HG02759 (cell line): ENCODE results near the gene POLE.
"Not testable (repeated sequence)": the region's sequence is repeated elsewhere in the genome, so short reads cannot be mapped to it uniquely, and the experiment has no call there.

Source experiments
- ATAC-seq: cut with Tn5 transposase; IDR thresholded peaks from one replicate; pipeline ENCODE4 v1.9.1; 2021; ENCODE audit warnings: mild to moderate bottlenecking, moderate library complexity; ENCODE audit not compliant: unreplicated experiment

Gene POLE

DNA sequence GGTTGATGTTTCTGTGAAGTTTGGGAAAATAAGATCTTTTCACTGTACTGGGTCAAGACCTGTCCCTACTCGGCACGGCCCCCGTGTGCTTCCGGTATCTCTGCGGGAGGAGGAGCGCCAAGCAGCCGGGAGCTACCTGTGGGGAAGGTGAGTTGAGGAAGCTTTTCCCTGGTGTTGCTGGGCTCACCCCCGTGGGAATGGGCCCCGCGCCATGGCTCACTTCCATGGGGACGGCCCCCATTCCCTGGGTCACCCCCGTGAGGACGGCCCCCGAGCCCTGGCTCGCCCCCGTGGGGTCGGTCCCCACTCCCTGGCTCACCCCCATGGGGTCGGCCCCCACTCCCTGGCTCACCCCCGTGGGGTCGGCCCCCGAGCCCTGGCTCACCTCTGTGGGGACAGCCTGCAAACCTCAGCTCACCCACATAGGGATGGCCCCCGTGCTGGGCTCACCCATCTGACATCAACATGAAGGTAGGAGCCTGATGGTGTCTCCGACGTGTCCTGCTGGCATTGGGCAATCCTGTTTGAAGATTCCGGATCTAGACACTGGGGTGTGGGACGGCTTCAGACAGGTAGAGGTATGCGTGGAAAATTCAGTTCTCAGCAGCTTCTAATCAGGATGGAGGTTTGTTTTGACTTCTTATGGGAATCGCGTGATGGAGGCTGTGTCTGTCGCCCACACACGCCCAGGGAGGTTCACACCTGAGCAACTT lies 85.8 kb downstream of the POLE start:
- no peak for ATAC-seq

DNA sequence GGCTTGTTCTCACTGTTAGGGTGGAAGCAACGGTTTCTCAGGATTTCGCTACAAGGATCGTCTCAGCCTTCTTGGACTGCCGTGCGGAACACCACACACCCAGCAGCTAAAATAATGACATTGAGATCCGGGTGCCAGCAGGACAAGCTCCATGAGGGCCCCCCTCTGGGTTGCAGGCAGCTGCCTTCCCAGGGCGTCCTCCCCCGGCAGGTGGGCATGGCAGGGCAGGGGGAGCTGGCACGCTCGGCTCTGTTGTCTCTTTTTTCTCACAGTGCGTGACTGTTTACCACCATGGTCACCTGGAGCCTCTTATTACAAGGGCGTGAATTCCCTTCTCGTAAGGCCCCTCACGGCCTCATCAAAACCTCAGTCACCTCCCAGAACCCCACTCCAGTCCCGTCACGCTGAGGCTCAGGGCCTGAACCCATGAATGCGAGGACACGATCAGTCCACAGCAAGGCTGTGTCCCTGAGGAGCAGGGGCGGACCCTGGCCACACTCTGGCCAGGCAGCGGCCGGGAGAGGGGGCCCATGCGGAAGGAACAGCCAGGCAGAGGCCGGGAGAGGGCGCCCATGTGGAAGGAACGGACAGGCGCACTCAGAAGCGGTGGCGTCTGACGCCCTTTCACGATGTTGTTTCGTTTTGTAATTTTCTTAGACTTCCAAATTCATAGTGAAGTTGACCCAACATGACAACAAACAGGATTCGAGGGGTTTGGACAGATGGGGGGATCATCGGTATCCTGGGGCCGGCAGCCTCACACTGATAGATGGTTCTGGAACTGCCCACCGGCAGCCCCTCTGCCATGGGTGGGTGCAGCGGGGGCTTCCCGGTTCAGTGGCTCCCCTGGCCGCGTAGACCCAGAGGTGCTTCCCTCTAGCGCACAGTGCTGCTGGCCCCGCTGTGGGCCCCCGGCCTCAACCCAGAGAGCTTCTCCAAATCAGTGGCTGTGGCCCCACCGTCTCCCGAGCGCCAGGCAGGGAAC lies 86.8 kb downstream of the POLE start:
- no peak for ATAC-seq

GRCh38 chr12:132599502-132599901 lies 87.6 kb downstream of the POLE start:
- not testable (repeated sequence) for ATAC-seq

GRCh38 chr12:132597333-132598316 lies 89.5 kb downstream of the POLE start:
- no peak for ATAC-seq

GRCh38 chr12:132596016-132596415 lies 91.1 kb downstream of the POLE start:
- ATAC-seq, result no peak

GRCh38 chr12:132595183-132595582 lies 92.0 kb downstream of the POLE start:
- no peak for ATAC-seq

DNA sequence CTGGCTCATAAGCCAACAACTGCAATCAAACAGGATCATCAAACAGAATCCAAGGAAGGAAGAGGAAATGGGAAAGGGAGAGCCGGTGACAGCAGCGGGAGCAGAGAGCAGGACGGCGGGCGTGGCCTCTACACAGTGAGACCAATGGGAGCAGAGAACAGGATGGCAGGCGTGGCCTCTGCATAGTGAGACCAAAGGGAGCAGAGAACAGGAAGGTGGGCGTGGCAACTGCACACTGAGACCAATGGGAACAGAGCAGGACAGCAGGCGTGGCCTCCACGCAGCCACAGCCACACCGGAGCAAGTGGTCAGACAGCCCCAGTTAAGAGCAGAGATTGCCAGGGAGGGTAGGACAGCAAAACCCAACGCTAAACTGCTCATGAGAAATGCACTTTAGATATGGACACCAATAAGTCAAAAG lies 93.2 kb downstream of the POLE start:
- peak; percentile 84 for ATAC-seq

- ATAC-seq, result no peak
Observed at GRCh38 chr12:132593521-132593920, 93.6 kb downstream of the POLE start.

DNA sequence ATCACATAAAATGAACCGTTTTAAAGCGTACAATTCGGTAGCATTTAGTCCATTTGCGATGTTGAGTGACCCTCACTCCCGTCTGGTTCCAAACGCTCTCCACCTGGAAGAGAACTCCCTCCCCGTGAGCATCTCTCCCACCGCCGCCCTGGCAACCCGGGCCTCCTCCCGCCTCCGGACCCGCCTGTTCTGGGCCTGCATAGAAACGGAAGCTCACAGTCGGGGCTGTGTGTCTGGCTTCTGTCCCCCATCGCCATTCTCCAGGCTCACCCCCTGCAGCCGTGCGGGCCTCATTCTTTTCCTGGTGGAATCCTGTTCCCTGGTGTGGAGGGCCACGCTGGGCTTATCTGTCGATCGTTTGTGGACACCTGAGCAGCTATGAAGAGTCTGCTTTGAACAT lies 94.1 kb downstream of the POLE start:
- no peak for ATAC-seq

GRCh38 chr12:132592282-132592970 lies 94.7 kb downstream of the POLE start:
- ATAC-seq, result no peak

DNA sequence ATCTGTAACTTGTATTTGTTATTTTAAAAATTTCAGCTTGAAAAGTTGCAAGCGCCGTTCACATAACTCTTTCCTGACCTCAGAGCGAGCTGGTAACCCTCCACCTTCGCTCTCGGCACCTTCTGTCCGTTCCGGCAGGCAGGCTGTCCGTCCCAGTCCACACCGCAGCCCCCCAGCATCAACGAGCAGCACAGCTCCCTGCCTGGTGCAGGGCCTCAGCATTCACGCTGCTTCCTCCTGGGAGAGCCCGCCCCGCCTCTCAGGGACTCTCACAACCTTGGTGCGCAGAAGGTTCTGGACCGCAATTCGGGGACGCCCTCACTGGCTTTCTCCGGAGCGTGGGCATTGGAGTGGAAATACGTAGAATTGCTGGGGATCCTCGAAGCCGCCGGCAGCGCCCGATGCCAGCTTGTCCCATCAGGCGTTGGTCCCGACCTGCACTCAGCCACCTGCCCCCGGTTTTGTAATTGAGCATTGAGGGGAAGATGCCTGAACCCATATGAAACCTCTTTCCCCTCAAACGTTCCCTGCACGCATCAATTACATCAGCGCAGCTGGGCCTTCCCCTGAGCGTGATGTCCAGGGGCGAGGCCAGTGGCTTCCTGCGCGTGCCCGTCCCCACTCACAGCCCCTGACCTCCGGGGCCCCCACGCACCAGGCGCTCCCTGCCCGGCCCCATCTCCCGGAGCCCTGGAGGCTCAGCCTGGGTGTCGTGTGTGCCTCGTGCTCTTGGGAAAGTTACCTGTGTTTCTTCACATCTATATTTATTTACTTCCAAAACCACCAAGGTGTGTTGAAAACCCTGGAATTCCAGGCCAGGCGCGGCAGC lies 95.8 kb downstream of the POLE start:
- ATAC-seq, result no peak

- no peak for ATAC-seq
Observed at GRCh38 chr12:132588821-132589669, 98.1 kb downstream of the POLE start.

GRCh38 chr12:132588319-132588718 lies 98.8 kb downstream of the POLE start:
- no peak for ATAC-seq

- no peak for ATAC-seq
Observed at GRCh38 chr12:132587781-132588180, 99.4 kb downstream of the POLE start.

DNA sequence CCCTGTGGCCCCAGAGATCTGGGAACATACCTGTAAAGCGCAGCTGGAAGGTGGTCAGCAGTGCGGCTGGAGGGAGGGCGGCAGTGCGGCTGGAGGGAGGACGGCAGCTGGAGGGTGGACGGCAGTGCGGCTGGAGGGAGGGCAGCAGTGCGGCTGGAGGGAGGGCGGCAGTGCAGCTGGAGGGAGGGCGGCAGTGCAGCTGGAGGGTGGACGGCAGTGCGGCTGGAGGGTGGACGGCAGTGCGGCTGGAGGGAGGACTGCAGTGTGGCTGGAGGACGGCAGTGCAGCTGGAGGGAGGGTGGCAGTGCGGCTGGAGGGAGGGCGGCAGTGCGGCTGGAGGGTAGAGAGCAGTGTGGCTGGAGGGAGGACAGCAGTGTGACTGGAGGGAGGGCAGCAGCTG lies 100.2 kb downstream of the POLE start:
- ATAC-seq, result no peak

DNA sequence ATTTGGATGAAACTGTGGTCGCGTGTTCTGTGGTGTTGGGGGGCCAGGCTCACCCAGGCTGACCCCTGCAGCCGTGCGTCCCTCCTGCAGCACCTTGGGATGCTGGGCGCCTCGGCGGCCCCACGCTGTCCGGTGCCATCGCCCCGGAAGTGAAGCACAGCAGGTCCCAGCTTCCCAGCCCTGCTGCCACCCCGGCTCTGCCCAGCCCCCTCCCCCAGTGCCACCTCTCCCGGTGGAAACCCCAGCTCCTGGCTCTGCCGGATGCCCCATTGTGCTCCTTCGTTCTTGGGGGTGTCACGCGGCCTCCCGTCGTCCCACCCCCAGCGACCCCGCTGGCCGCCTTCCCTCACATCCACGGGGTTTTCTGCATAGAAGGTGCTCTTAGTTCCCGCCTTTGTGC lies 102.0 kb downstream of the POLE start:
- ATAC-seq, result no peak

DNA sequence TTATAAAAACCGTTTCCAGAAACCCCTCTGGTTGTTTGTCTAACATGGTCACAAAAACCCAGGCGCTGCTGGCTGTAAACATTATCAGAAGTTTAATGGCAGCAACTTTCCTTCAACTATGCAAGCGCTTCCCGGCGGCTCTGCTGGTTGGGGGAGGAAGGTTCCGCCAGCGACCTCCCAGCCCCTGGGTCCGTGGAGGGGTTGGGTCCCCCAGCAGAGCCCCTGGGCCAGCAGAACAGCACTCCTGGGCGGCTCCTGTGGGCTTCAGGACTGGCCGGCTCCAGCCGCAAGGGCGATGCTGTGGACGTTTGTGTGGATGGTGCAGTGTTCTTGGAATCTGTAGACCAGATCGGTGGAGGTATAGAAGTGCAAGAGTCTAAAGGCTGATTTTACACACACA lies 102.7 kb downstream of the POLE start:
- no peak for ATAC-seq

DNA sequence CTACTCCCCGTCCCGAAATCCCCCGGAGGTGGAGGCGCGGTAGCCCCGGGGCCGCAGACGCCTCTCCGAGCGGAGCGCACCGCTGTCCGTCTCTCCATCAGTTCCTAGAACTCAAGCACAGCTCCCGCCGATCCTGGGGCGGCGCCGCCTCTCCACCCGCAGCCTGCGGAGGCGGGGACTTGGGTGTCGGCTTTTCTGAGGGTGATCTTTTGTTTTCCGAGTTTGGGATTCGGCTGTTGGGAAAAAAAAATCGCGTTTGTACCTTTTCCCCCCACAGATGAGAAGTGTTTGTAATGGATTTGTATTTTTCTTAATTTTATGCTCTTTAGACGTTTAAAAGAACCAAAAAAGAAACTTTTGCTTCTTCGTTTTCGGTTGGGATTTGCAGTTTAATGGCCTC lies 103.4 kb downstream of the POLE start:
- no peak for ATAC-seq

DNA sequence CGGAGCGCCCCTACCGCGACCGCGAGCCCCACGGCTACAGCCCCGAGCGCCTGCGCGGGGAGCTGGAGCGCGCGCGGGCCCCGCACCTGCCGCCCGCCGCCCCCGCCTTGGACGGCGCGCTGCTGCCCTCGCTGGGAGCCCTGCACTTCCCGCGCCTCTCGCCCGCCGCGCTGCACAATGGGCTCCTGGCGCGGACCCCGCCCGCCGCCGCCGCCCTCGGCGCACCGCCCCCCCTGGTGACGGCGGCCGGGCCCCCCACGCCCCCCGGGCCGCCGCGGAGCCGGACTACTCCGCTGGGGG lies 103.8 kb downstream of the POLE start:
- no peak for ATAC-seq
